Lung (tissue), 16 donors: ENCODE results near the gene POPDC2. TPM values are rescaled to one million over a fixed set of nuclear protein-coding genes. Genes with fewer than 3 reads are reported as not detected.

Experiments
- ATAC-seq: fragments of 200-7000 bp; cut with Tn5 transposase; one replicate; pipeline ENCODE4 v1.9.1; 2020; ENCODE audit warnings: moderate number of reproducible peaks; ENCODE audit not compliant: insufficient read depth, low FRiP score
- DNase-seq, 3 donors: peaks; one replicate each; pipeline ENCODE4 v3.0.0-alpha.2; 2013 to 2017
- H3K27ac ChIP-seq, 2 donors: one replicate each; pipeline ENCODE4 v1.5.1; 2013; ENCODE audit warnings: mild to moderate bottlenecking in 2 of 2, moderate library complexity in 2 of 2, control low read depth in 1 of 2, inconsistent platforms in 1 of 2, low read depth in 1 of 2, low read length in 1 of 2
- H3K27me3 ChIP-seq, 3 donors: one replicate each; pipeline ENCODE4 v1.5.1; 2013; ENCODE audit warnings: low read length in 2 of 3; ENCODE audit not compliant: control insufficient read depth in 3 of 3, insufficient read depth in 3 of 3
- H3K36me3 ChIP-seq, 4 donors: one replicate each; pipeline ENCODE4 v1.5.1; 2013; ENCODE audit warnings: low read length in 4 of 4, mild to moderate bottlenecking in 1 of 4, moderate library complexity in 1 of 4; ENCODE audit not compliant: control insufficient read depth in 4 of 4, insufficient read depth in 4 of 4
- H3K4me1 ChIP-seq, 5 donors: one replicate each; pipeline ENCODE4 v1.5.1; 2013; ENCODE audit warnings: low read length in 5 of 5, mild to moderate bottlenecking in 2 of 5, moderate library complexity in 1 of 5; ENCODE audit not compliant: control insufficient read depth in 5 of 5, insufficient read depth in 5 of 5
- H3K4me3 ChIP-seq: one replicate; pipeline ENCODE4 v1.5.1; 2013; ENCODE audit warnings: mild to moderate bottlenecking, control low read depth, moderate library complexity
- H3K9ac ChIP-seq, 2 donors: one replicate each; pipeline ENCODE4 v1.5.1; 2013; ENCODE audit warnings: low read length in 2 of 2, control low read depth in 1 of 2; ENCODE audit not compliant: insufficient read depth in 1 of 2
- H3K9me3 ChIP-seq, 4 donors: one replicate each; pipeline ENCODE4 v1.5.1; 2013; ENCODE audit warnings: low read length in 3 of 4, mild to moderate bottlenecking in 1 of 4, moderate library complexity in 1 of 4; ENCODE audit not compliant: control insufficient read depth in 4 of 4, insufficient read depth in 3 of 4
- CTCF ChIP-seq: IDR thresholded peaks from 2 replicates; pipeline ENCODE4 v1.5.1; 2012; ENCODE audit warnings: mild to moderate bottlenecking; ENCODE audit errors: control extremely low read depth, extremely low read depth
- WGBS, 2 donors: extraction: QIAGEN DNeasy Blood & Tissue Kit; methylation state at CpG; one replicate each; pipeline ENCODE4 v1.1.7; 2013; 5-methylcytosine and 5-hydroxymethylcytosine counted together
- long read RNA-seq, 5 donors: transcript quantifications; one replicate each; lab custom pipeline, GENCODE V29; 2026
- polyA plus RNA-seq, 2 donors: library from polyadenylated mRNA; stranded (reverse); fragments of 200-250 nt; gene quantifications; one replicate each; pipeline ENCODE4 v1.2.1, GENCODE V29; 2013
- total RNA-seq, 2 donors: library from RNA; depleted of rRNA in 1 of 2; stranded (reverse); fragments of >200 nt in 1 of 2; gene quantifications; one replicate each; pipeline ENCODE4 v1.2.1, GENCODE V29; 2014 to 2021
- donor health status: control.
- donor health status: control.
- donor health status: Bipolar disorder and iron deficiency.
- donor health status: healthy.
- donor health status: DM: yes; HTN: yes; CAD: no.

POPDC2 gene
- 1 to 10 TPM; 1.9 to 3.0 TPM for total RNA-seq
- polyA plus RNA-seq = 1 to 10 TPM; 1.6 to 2.1 TPM
- long read RNA-seq, donor 1, partial matches to known transcripts = 0 of 1 reads
- long read RNA-seq, donor 1, other reads (novel, unspliced or antisense) = 0 of 1 reads
- long read RNA-seq, donor 2 = 0 reads
- long read RNA-seq, donor 3 = 0 reads
- long read RNA-seq, donor 4 = 0 reads
- long read RNA-seq, donor 5 = 0 reads

GRCh38 chr3:119660474-119661440 lies at the start of gene POPDC2:
POPDC2 (minus strand) TSS chr3:119660589; CDS start chr3:119660423, 166 bp downstream.
- Histone ChIP-seq H3K9ac (no peak within 1 kb of the TSS), H3K27ac (peak within 1 kb of the TSS in 1 of 2 donors; percentile 95), H3K4me3 (no peak within 1 kb of the TSS), H3K4me1 (peaks cover 0 to 16% (median 6%) of the 10 kb centered on the region in 5 donors), H3K27me3 (no peaks in the 10 kb centered on the region), H3K9me3 (no peaks in the 10 kb centered on the region), H3K36me3 (peaks cover 0 to 5% (median 0%) of the 10 kb centered on the region in 4 donors)
- TF ChIP-seq CTCF = no peak
- 85 to 88% methylated on average over 9 of the region's 9 CpGs for WGBS, 2 donors
- peak in 1 of 3 donors; percentile 24 for DNase-seq
- ATAC-seq = no peak

GRCh38 chr3:119703820-119704531 lies 43.6 kb upstream of the POPDC2 start:
- Histone ChIP-seq H3K4me3 (no peak overlapping the region), H3K4me1 (peaks cover 0 to 15% (median 2%) of the 10 kb centered on the region in 5 donors), H3K27ac (no peak overlapping the region), H3K27me3 (no peaks in the 10 kb centered on the region), H3K9ac (no peak overlapping the region), H3K9me3 (no peaks in the 10 kb centered on the region), H3K36me3 (no peaks in the 10 kb centered on the region)
- DNase-seq (peak in 1 of 3 donors; percentile 37), ATAC-seq (no peak)
- 68 to 80% methylated on average over 8 of the region's 8 CpGs for WGBS, 2 donors
- TF ChIP-seq CTCF = no peak

- ATAC-seq (peak; percentile 99), DNase-seq (peak; percentile 96 to 97 (median 96))
- Histone ChIP-seq H3K27me3 (no peaks in the 10 kb centered on the region), H3K9me3 (no peaks in the 10 kb centered on the region), H3K27ac (no peak within 1 kb of the TSS), H3K36me3 (no peaks in the 10 kb centered on the region), H3K9ac (peak within 1 kb of the TSS in 1 of 2 donors; percentile 71), H3K4me3 (peak within 1 kb of the TSS; percentile 51), H3K4me1 (peaks cover 0 to 15% (median 2%) of the 10 kb centered on the region in 5 donors)
- TF ChIP-seq CTCF = no peak
- WGBS, 2 donors = 7 to 9% methylated on average over 55 to 59 of the region's 59 CpGs
These were observed 42.4 kb upstream of the POPDC2 start, which contains the start of gene CFAP91 for GRCh38 chr3:119702530-119703527. CFAP91 (plus strand) TSS chr3:119703022; CDS start chr3:119703099, 77 bp downstream.
